ENCODE data around the gene KIAA1328. TPM values are rescaled to one million over a fixed set of nuclear protein-coding genes. Genes with fewer than 3 reads are reported as not detected.

KIAA1328 gene
- total RNA-seq, 6 donors from 2014 or later, result 10.6 to 66.0 (median 28.8) TPM

DNA sequence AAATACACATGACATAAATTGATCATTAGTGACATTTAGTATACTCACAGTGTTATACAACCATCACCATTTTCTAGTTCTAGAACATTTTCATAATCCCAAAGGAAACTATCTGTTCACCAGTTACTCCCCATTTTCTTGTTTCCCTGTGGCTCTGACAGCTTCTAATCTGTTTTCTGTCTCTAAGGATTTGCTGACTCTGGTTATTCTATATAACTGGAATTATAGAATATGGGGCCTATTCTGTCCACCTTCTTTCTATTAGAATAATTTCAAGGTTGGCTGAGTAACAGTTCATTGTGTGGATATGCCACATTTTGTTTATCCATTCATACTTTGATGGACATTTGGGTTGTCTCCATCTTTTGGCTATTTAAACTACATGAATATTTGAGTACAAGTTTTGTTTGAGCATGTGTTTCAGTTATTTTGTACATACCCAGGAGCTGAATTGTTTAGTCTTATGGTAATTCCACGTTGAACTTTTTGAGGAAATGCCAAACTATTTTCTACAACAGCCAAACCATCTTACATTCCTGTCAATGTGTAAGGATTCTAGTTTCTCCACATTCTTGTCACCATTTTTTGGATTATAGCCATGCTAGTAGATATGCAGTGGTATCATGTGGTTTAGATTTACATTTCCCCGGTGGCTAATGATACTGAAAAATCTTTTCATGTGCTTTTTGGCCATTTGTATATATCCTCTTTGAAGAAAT, 20.5 kb downstream of the KIAA1328 start:
- DNase-seq, result no peak
- H3K36me3 ChIP-seq, result peaks cover 0 to 5% (median 1%) of the 10 kb centered on the region in 4 donors
- H3K4me1 ChIP-seq, result no peaks in the 10 kb centered on the region
- no peaks in the 10 kb centered on the region for H3K27me3 ChIP-seq
- ATAC-seq (ENCODE audit: low FRiP score in 2 of 2), result no peak
- TF ChIP-seq EP300 (IDR thresholded peaks at IDR 0.05) (no peak), POLR2AphosphoS5 (IDR thresholded peaks at IDR 0.05) (no peak), POLR2A (IDR thresholded peaks at IDR 0.05) (no peak)
- TF ChIP-seq, protein P1, sequence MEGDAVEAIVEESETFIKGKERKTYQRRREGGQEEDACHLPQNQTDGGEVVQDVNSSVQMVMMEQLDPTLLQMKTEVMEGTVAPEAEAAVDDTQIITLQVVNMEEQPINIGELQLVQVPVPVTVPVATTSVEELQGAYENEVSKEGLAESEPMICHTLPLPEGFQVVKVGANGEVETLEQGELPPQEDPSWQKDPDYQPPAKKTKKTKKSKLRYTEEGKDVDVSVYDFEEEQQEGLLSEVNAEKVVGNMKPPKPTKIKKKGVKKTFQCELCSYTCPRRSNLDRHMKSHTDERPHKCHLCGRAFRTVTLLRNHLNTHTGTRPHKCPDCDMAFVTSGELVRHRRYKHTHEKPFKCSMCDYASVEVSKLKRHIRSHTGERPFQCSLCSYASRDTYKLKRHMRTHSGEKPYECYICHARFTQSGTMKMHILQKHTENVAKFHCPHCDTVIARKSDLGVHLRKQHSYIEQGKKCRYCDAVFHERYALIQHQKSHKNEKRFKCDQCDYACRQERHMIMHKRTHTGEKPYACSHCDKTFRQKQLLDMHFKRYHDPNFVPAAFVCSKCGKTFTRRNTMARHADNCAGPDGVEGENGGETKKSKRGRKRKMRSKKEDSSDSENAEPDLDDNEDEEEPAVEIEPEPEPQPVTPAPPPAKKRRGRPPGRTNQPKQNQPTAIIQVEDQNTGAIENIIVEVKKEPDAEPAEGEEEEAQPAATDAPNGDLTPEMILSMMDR (IDR thresholded peaks at IDR 0.05), result no peak
- H3K27ac ChIP-seq, result no peak overlapping the region
- H3K4me3 ChIP-seq, result no peak overlapping the region
- H3K9me3 ChIP-seq, result peaks cover 0 to 9% (median 0%) of the 10 kb centered on the region in 4 donors
- WGBS, 2 donors, result 40 to 54% methylated on average over 2 of the region's 2 CpGs

- peak in 1 of 2 donors; percentile 80 for ATAC-seq (ENCODE audit: low FRiP score in 2 of 2)
- H3K4me3 ChIP-seq, result no peak overlapping the region
- peaks cover 0 to 9% (median 0%) of the 10 kb centered on the region in 4 donors for H3K9me3 ChIP-seq
- H3K36me3 ChIP-seq, result peaks cover 0 to 5% (median 1%) of the 10 kb centered on the region in 4 donors
- H3K4me1 ChIP-seq, result no peaks in the 10 kb centered on the region
- no peak overlapping the region for H3K27ac ChIP-seq
- WGBS, 2 donors, result 75 to 92% methylated on average over 1 of the region's 1 CpG
- H3K27me3 ChIP-seq, result no peaks in the 10 kb centered on the region
- no peak for DNase-seq
- TF ChIP-seq POLR2A (IDR thresholded peaks at IDR 0.05) (no peak), POLR2AphosphoS5 (IDR thresholded peaks at IDR 0.05) (no peak), EP300 (IDR thresholded peaks at IDR 0.05) (no peak)
- TF ChIP-seq, protein P1 (IDR thresholded peaks at IDR 0.05), result no peak
Observed at GRCh38 chr18:36850527-36851201, 21.7 kb downstream of the KIAA1328 start.

GRCh38 chr18:36851202-36851590, 22.3 kb downstream of the KIAA1328 start:
- DNase-seq, result no peak
- TF ChIP-seq, protein P1 (IDR thresholded peaks at IDR 0.05), result no peak
- no peak for TF ChIP-seq POLR2AphosphoS5 (IDR thresholded peaks at IDR 0.05)
- TF ChIP-seq EP300 (IDR thresholded peaks at IDR 0.05), result no peak
- no peak for TF ChIP-seq POLR2A (IDR thresholded peaks at IDR 0.05)
- no peak for ATAC-seq (ENCODE audit: low FRiP score in 2 of 2)
- no peaks in the 10 kb centered on the region for H3K4me1 ChIP-seq
- 52 to 67% methylated on average over 2 of the region's 2 CpGs for WGBS, 2 donors
- no peak overlapping the region for H3K4me3 ChIP-seq
- no peaks in the 10 kb centered on the region for H3K27me3 ChIP-seq
- peaks cover 0 to 9% (median 0%) of the 10 kb centered on the region in 4 donors for H3K9me3 ChIP-seq
- peaks cover 0 to 5% (median 1%) of the 10 kb centered on the region in 4 donors for H3K36me3 ChIP-seq
- H3K27ac ChIP-seq, result no peak overlapping the region

DNA sequence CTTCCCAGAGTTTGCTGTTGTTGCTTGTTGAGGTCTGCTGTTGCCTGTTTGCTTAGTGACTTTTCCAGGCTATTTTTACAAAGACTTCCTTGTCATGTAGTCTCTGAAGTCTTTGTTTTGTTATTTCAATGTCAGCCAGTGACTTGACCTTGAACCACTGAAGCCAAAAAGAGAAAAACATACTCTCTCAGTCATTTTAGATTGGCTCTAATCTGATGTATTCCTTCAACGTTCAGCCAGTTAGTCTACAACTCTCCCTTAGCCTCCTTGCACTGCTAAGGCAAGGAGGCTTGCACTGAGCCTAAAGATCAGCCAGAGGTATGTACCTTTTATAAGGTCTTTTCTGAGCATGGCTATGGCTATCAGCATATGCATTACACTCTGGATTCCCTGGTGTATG, 27.9 kb downstream of the KIAA1328 start:
- Histone ChIP-seq H3K27me3 (no peaks in the 10 kb centered on the region), H3K36me3 (peaks cover 0 to 5% (median 1%) of the 10 kb centered on the region in 4 donors), H3K4me3 (no peak overlapping the region), H3K27ac (no peak overlapping the region), H3K9me3 (peaks cover 0 to 7% (median 0%) of the 10 kb centered on the region in 4 donors), H3K4me1 (peaks cover 0 to 5% (median 0%) of the 10 kb centered on the region in 4 donors)
- 44 to 53% methylated on average over 1 of the region's 1 CpG for WGBS, 2 donors
- ATAC-seq (ENCODE audit: low FRiP score in 2 of 2) (no peak), DNase-seq (no peak)
- TF ChIP-seq, protein P1 (IDR thresholded peaks at IDR 0.05), result no peak
- TF ChIP-seq POLR2A (IDR thresholded peaks at IDR 0.05), result no peak
- no peak for TF ChIP-seq EP300 (IDR thresholded peaks at IDR 0.05)
- no peak for TF ChIP-seq POLR2AphosphoS5 (IDR thresholded peaks at IDR 0.05)

All from upper lobe of left lung (tissue), 6 donors.